ENCODE measurements around the gene MSRB2.

DNA sequence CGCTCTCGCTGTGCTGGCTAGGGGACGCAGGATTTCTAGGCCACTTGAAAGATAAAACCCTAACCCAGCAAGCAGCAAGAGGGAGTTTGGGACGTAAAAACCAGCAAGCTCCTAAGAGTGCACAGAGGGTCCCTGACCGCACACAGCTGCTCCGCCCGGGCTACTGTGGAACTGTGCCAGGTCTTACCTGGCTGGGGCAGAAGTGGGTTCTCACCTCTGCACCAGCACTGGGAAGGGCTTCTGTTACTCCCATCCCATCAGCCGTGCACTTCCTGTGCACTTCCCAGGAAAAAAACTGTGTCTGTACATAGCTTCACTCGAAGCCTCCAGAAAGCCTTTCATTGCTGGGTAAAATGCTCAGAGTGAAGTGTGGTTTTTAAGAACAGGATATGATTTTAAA lies 50.9 kb downstream of the MSRB2 start:
- TF ChIP-seq, protein P1, sequence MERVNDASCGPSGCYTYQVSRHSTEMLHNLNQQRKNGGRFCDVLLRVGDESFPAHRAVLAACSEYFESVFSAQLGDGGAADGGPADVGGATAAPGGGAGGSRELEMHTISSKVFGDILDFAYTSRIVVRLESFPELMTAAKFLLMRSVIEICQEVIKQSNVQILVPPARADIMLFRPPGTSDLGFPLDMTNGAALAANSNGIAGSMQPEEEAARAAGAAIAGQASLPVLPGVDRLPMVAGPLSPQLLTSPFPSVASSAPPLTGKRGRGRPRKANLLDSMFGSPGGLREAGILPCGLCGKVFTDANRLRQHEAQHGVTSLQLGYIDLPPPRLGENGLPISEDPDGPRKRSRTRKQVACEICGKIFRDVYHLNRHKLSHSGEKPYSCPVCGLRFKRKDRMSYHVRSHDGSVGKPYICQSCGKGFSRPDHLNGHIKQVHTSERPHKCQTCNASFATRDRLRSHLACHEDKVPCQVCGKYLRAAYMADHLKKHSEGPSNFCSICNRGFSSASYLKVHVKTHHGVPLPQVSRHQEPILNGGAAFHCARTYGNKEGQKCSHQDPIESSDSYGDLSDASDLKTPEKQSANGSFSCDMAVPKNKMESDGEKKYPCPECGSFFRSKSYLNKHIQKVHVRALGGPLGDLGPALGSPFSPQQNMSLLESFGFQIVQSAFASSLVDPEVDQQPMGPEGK (CRISPR knock-in tag; IDR thresholded peaks at IDR 0.05; ENCODE audit: borderline replicate concordance): no peak
- TF ChIP-seq ZFP3 (CRISPR knock-in tag; IDR thresholded peaks at IDR 0.05) (no peak), TSHZ2 (CRISPR knock-in tag; IDR thresholded peaks at IDR 0.05) (no peak), OSR1 (CRISPR knock-in tag; IDR thresholded peaks at IDR 0.05) (no peak), ZC3H10 (CRISPR knock-in tag; IDR thresholded peaks at IDR 0.05) (no peak), ARNTL (CRISPR knock-in tag; IDR thresholded peaks at IDR 0.05; ENCODE audit: borderline replicate concordance, low read depth) (no peak), ZNF8 (CRISPR knock-in tag; IDR thresholded peaks at IDR 0.05) (no peak), ZFP30 (CRISPR knock-in tag; IDR thresholded peaks at IDR 0.05) (no peak), GLIS3 (CRISPR knock-in tag; IDR thresholded peaks at IDR 0.05) (no peak)
- TF ChIP-seq, protein P2, sequence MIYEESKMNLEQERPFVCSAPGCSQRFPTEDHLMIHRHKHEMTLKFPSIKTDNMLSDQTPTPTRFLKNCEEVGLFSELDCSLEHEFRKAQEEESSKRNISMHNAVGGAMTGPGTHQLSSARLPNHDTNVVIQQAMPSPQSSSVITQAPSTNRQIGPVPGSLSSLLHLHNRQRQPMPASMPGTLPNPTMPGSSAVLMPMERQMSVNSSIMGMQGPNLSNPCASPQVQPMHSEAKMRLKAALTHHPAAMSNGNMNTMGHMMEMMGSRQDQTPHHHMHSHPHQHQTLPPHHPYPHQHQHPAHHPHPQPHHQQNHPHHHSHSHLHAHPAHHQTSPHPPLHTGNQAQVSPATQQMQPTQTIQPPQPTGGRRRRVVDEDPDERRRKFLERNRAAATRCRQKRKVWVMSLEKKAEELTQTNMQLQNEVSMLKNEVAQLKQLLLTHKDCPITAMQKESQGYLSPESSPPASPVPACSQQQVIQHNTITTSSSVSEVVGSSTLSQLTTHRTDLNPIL (CRISPR knock-in tag; IDR thresholded peaks at IDR 0.05; ENCODE audit: low read depth): no peak

All from SK-N-SH treated with all-trans-retinoic acid at 6 μM for 48 hours (cell line).